GM12892 (cell line): ENCODE measurements around the gene TRPC4AP.

Experiments
- POLR2A ChIP-seq: IDR thresholded peaks from 2 replicates; pipeline ENCODE4 v1.6.1; 2011; ENCODE audit warnings: low read depth, low read length, control low read depth
- TAF1 ChIP-seq: IDR thresholded peaks from 2 replicates; pipeline ENCODE4 v1.6.1; 2011; ENCODE audit warnings: low read depth, mild to moderate bottlenecking, control low read depth, low read length, borderline replicate concordance

DNA sequence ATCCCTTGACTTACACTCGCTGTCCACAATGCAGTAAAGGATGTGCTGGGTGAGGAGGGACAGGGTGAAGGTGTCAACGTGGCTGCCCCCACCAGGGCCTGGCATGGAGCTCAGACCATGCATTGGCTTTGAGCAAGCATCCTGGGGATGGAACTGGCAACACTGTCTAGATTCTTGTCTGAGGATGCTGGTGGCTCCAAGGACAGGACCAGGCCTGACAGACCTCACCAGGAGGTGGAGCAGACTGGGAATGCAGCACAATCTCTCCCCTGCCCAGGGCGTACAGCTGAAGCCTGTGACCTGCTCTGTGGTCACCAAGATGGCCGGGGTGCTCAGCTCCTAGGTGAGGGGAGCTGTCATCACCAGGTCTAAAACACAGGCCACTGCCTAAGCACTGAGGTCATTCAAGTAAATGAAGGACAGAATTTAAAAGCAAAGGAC, 86.1 kb downstream of the TRPC4AP start:
- TF ChIP-seq TAF1 (no peak), POLR2A (no peak)
